HG03108 (cell line): ENCODE data around the gene LRRC14B.

Source experiments
- ATAC-seq: cut with Tn5 transposase; IDR thresholded peaks from one replicate; pipeline ENCODE4 v1.9.1; 2021; ENCODE audit warnings: moderate library complexity; ENCODE audit not compliant: unreplicated experiment

LRRC14B gene

GRCh38 chr5:173392-174290 lies 17.7 kb upstream of the LRRC14B start:
- ATAC-seq: no peak

GRCh38 chr5:174291-174600 lies 17.0 kb upstream of the LRRC14B start:
- ATAC-seq: no peak

- ATAC-seq: no peak
Measured at GRCh38 chr5:174876-175465, 16.3 kb upstream of the LRRC14B start.

- ATAC-seq: no peak
Measured at GRCh38 chr5:176296-176823, 14.9 kb upstream of the LRRC14B start.

- no peak for ATAC-seq
Measured at GRCh38 chr5:178110-178509, 13.2 kb upstream of the LRRC14B start.

GRCh38 chr5:179401-179800 lies 11.9 kb upstream of the LRRC14B start:
- no peak for ATAC-seq

GRCh38 chr5:180286-180918 lies 10.9 kb upstream of the LRRC14B start:
- no peak for ATAC-seq

GRCh38 chr5:181160-181559 lies 10.1 kb upstream of the LRRC14B start:
- ATAC-seq: no peak

GRCh38 chr5:181566-181965 lies 9.7 kb upstream of the LRRC14B start:
- ATAC-seq: no peak

- no peak for ATAC-seq
Measured at GRCh38 chr5:182126-182525, 9.2 kb upstream of the LRRC14B start.

- no peak for ATAC-seq
Measured at GRCh38 chr5:184471-184870, 6.8 kb upstream of the LRRC14B start.

GRCh38 chr5:185095-186070 lies 5.9 kb upstream of the LRRC14B start:
- no peak for ATAC-seq

GRCh38 chr5:186091-187041 lies 4.9 kb upstream of the LRRC14B start:
- ATAC-seq: no peak

- ATAC-seq: no peak
Measured at GRCh38 chr5:187042-187431, 4.3 kb upstream of the LRRC14B start.

GRCh38 chr5:187617-188451 lies 3.5 kb upstream of the LRRC14B start:
- no peak for ATAC-seq

- ATAC-seq: peak; percentile 53
Measured at GRCh38 chr5:188488-189481, 2.5 kb upstream of the LRRC14B start.

- no peak for ATAC-seq
Measured at GRCh38 chr5:189486-189885, 1.8 kb upstream of the LRRC14B start.

- no peak for ATAC-seq
Measured at GRCh38 chr5:189976-190365, 1.3 kb upstream of the LRRC14B start.
